ENCODE measurements around the gene SPDYC. TPM values are rescaled to one million over a fixed set of nuclear protein-coding genes. Genes with fewer than 3 reads are reported as not detected.

The SPDYC gene
- not detected for total RNA-seq
- long read RNA-seq: 0 reads

GRCh38 chr11:65170058-65170534 is at the start of gene SPDYC:
TSS of gene SPDYC (plus strand) at chr11:65170233. CDS start at chr11:65171358, 1,125 bp downstream.
- DNase-seq: no peak
- intact Hi-C loops (cut with DNase I): no loop called here
- no peak for TF ChIP-seq CTCF (IDR thresholded peaks at IDR 0.05)

GRCh38 chr11:65120831-65121230 is 49.2 kb upstream of the SPDYC start:
- Histone ChIP-seq H3K9me3 (no peaks in the 10 kb centered on the region), H3K36me3 (peaks cover 51% of the 10 kb centered on the region), H3K27me3 (no peaks in the 10 kb centered on the region), H3K27ac (peak overlapping the region; percentile 93), H3K4me3 (peak overlapping the region; percentile 97), H3K4me1 (peaks cover 32% of the 10 kb centered on the region)
- intact Hi-C loops (cut with DNase I): no loop called here
- ATAC-seq (no peak), DNase-seq (no peak)
- TF ChIP-seq CTCF (IDR thresholded peaks at IDR 0.05): no peak

More at GRCh38 chr11:65170058-65170534, at the start of gene SPDYC:
- Histone ChIP-seq H3K4me1 (no peaks in the 10 kb centered on the region), H3K9me3 (no peaks in the 10 kb centered on the region), H3K27ac (no peak within 1 kb of the TSS), H3K4me3 (no peak within 1 kb of the TSS), H3K36me3 (no peaks in the 10 kb centered on the region), H3K27me3 (no peaks in the 10 kb centered on the region)
- peak; percentile 15 for ATAC-seq

- Histone ChIP-seq H3K4me1 (peaks cover 25% of the 10 kb centered on the region), H3K9me3 (no peaks in the 10 kb centered on the region), H3K27ac (peak overlapping the region; percentile 93), H3K27me3 (no peaks in the 10 kb centered on the region), H3K36me3 (peaks cover 57% of the 10 kb centered on the region), H3K4me3 (peak overlapping the region; percentile 97)
- ATAC-seq (no peak), DNase-seq (peak; percentile 72)
- intact Hi-C loops (cut with DNase I): no loop called here
- no peak for TF ChIP-seq CTCF (IDR thresholded peaks at IDR 0.05)
These were observed 48.6 kb upstream of the SPDYC start for GRCh38 chr11:65121447-65121864.

GRCh38 chr11:65121865-65122696 is 48.0 kb upstream of the SPDYC start, which contains the start of the genes FAU and MRPL49:
TSS of gene FAU (minus strand) at chr11:65122134. CDS start at chr11:65121813, 321 bp downstream.
TSS of gene MRPL49 (plus strand) at chr11:65122321. CDS start at chr11:65122347, 26 bp downstream.
- intact Hi-C loops (cut with DNase I): no loop called here
- TF ChIP-seq CTCF (IDR thresholded peaks at IDR 0.05): no peak
- peak within 1 kb of the TSS; percentile 93 for H3K27ac ChIP-seq
- no peaks in the 10 kb centered on the region for H3K9me3 ChIP-seq
- peak within 1 kb of the TSS; percentile 97 for H3K4me3 ChIP-seq
- peaks cover 64% of the 10 kb centered on the region for H3K36me3 ChIP-seq
- DNase-seq: peak; percentile 100
- no peaks in the 10 kb centered on the region for H3K27me3 ChIP-seq
- ATAC-seq: peak; percentile 90
- peaks cover 20% of the 10 kb centered on the region for H3K4me1 ChIP-seq

- peaks cover 72% of the 10 kb centered on the region for H3K36me3 ChIP-seq
- intact Hi-C loops (cut with DNase I): no loop called here
- no peaks in the 10 kb centered on the region for H3K27me3 ChIP-seq
- no peaks in the 10 kb centered on the region for H3K9me3 ChIP-seq
- peaks cover 16% of the 10 kb centered on the region for H3K4me1 ChIP-seq
- no peak overlapping the region for H3K27ac ChIP-seq
- H3K4me3 ChIP-seq: no peak overlapping the region
- ATAC-seq (no peak), DNase-seq (peak; percentile 6)
- TF ChIP-seq CTCF (IDR thresholded peaks at IDR 0.05): no peak
These were observed 45.4 kb upstream of the SPDYC start for GRCh38 chr11:65124480-65125196.

All from upper lobe of right lung (tissue), 1 donor.